Measurements from ENCODE around the gene RAB6B.

The RAB6B gene

GRCh38 chr3:133805702-133806475, 89.8 kb downstream of the RAB6B start, which contains the start of gene SRPRB (continued):
- TF ChIP-seq, protein P1, sequence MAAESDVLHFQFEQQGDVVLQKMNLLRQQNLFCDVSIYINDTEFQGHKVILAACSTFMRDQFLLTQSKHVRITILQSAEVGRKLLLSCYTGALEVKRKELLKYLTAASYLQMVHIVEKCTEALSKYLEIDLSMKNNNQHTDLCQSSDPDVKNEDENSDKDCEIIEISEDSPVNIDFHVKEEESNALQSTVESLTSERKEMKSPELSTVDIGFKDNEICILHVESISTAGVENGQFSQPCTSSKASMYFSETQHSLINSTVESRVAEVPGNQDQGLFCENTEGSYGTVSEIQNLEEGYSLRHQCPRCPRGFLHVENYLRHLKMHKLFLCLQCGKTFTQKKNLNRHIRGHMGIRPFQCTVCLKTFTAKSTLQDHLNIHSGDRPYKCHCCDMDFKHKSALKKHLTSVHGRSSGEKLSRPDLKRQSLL (tag by site-specific recombination; IDR thresholded peaks at IDR 0.05) = peak; percentile 38; the same call in 1 of the 2 replicates
- TF ChIP-seq KLF9 (tag by site-specific recombination; IDR thresholded peaks at IDR 0.05; ENCODE audit: low read depth) = peak; percentile 12; the same call in 1 of the 2 replicates
- TF ChIP-seq ZNF624 (tag by site-specific recombination; IDR thresholded peaks at IDR 0.05) = no peak
- no peak for TF ChIP-seq ZNF791 (tag by site-specific recombination; IDR thresholded peaks at IDR 0.05)
- no peak for TF ChIP-seq ZNF529 (tag by site-specific recombination; IDR thresholded peaks at IDR 0.05; ENCODE audit: insufficient replicate concordance)
- no peak for TF ChIP-seq ZFP3 (tag by site-specific recombination; IDR thresholded peaks at IDR 0.05; ENCODE audit: low read depth)
- TF ChIP-seq ZNF112 (tag by site-specific recombination; IDR thresholded peaks at IDR 0.05) = no peak
- no peak for TF ChIP-seq ZNF184 (tag by site-specific recombination; IDR thresholded peaks at IDR 0.05)
- TF ChIP-seq ZSCAN5A (tag by site-specific recombination; IDR thresholded peaks at IDR 0.05) = 0 out of 2 replicates have a peak, but pooled peaks have one; percentile 30
- TF ChIP-seq ZFP41 (tag by site-specific recombination; IDR thresholded peaks at IDR 0.05; ENCODE audit: borderline replicate concordance) = no peak
- TF ChIP-seq ZNF169 (tag by site-specific recombination; IDR thresholded peaks at IDR 0.05) = no peak
- peak; percentile 44 for TF ChIP-seq SP7 (tag by site-specific recombination; IDR thresholded peaks at IDR 0.05)
- peak; percentile 58; the same call in 1 of the 2 replicates for TF ChIP-seq ZXDB (tag by site-specific recombination; IDR thresholded peaks at IDR 0.05)
- no peak for TF ChIP-seq ZNF214 (tag by site-specific recombination; IDR thresholded peaks at IDR 0.05; ENCODE audit: borderline replicate concordance)
- TF ChIP-seq ZNF175 (tag by site-specific recombination; IDR thresholded peaks at IDR 0.05) = no peak
- no peak for TF ChIP-seq SCRT2 (tag by site-specific recombination; IDR thresholded peaks at IDR 0.05)
- no peak for TF ChIP-seq ZNF704 (tag by site-specific recombination; IDR thresholded peaks at IDR 0.05)
- no peak for TF ChIP-seq ZNF157 (tag by site-specific recombination; IDR thresholded peaks at IDR 0.05)
- TF ChIP-seq ZNF274 (IDR thresholded peaks at IDR 0.05; ENCODE audit: low read length) = no peak
- TF ChIP-seq ZNF274 (tag by site-specific recombination; IDR thresholded peaks at IDR 0.05; ENCODE audit: borderline replicate concordance) = no peak
- no peak for TF ChIP-seq FEZF1 (tag by site-specific recombination; IDR thresholded peaks at IDR 0.05)
- no peak for TF ChIP-seq ZNF48 (tag by site-specific recombination; IDR thresholded peaks at IDR 0.05)
- TF ChIP-seq ZNF2 (tag by site-specific recombination; IDR thresholded peaks at IDR 0.05) = peak; percentile 39; the same call in 1 of the 2 replicates
- TF ChIP-seq ZFHX2 (tag by site-specific recombination; conservative IDR thresholded peaks at IDR 0.05) = no peak
- no peak for TF ChIP-seq ZNF768 (tag by site-specific recombination; IDR thresholded peaks at IDR 0.05)
- no peak for TF ChIP-seq ZNF202 (tag by site-specific recombination; IDR thresholded peaks at IDR 0.05; ENCODE audit: borderline replicate concordance)
- peak; percentile 34; the same call in 1 of the 2 replicates for TF ChIP-seq SP3 (tag by site-specific recombination; IDR thresholded peaks at IDR 0.05)
- no peak for TF ChIP-seq HOXD13 (CRISPR knock-in tag; IDR thresholded peaks at IDR 0.05; ENCODE audit: borderline replicate concordance)
- TF ChIP-seq ZNF544 (tag by site-specific recombination; IDR thresholded peaks at IDR 0.05) = no peak
- TF ChIP-seq, protein P2, sequence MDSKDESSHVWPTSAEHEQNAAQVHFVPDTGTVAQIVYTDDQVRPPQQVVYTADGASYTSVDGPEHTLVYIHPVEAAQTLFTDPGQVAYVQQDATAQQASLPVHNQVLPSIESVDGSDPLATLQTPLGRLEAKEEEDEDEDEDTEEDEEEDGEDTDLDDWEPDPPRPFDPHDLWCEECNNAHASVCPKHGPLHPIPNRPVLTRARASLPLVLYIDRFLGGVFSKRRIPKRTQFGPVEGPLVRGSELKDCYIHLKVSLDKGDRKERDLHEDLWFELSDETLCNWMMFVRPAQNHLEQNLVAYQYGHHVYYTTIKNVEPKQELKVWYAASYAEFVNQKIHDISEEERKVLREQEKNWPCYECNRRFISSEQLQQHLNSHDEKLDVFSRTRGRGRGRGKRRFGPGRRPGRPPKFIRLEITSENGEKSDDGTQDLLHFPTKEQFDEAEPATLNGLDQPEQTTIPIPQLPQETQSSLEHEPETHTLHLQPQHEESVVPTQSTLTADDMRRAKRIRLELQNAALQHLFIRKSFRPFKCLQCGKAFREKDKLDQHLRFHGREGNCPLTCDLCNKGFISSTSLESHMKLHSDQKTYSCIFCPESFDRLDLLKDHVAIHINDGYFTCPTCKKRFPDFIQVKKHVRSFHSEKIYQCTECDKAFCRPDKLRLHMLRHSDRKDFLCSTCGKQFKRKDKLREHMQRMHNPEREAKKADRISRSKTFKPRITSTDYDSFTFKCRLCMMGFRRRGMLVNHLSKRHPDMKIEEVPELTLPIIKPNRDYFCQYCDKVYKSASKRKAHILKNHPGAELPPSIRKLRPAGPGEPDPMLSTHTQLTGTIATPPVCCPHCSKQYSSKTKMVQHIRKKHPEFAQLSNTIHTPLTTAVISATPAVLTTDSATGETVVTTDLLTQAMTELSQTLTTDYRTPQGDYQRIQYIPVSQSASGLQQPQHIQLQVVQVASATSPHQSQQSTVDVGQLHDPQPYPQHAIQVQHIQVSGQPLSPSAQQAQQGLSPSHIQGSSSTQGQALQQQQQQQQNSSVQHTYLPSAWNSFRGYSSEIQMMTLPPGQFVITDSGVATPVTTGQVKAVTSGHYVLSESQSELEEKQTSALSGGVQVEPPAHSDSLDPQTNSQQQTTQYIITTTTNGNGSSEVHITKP (tag by site-specific recombination; IDR thresholded peaks at IDR 0.05) = peak; percentile 51
- TF ChIP-seq, protein P3, sequence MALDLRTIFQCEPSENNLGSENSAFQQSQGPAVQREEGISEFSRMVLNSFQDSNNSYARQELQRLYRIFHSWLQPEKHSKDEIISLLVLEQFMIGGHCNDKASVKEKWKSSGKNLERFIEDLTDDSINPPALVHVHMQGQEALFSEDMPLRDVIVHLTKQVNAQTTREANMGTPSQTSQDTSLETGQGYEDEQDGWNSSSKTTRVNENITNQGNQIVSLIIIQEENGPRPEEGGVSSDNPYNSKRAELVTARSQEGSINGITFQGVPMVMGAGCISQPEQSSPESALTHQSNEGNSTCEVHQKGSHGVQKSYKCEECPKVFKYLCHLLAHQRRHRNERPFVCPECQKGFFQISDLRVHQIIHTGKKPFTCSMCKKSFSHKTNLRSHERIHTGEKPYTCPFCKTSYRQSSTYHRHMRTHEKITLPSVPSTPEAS (tag by site-specific recombination; IDR thresholded peaks at IDR 0.05) = no peak
- no peak for TF ChIP-seq ZNF248 (tag by site-specific recombination; IDR thresholded peaks at IDR 0.05)
- no peak for TF ChIP-seq ZNF121 (tag by site-specific recombination; IDR thresholded peaks at IDR 0.05)
- TF ChIP-seq ZBTB8A (tag by site-specific recombination; IDR thresholded peaks at IDR 0.05) = peak; percentile 91

All from HEK293 (cell line).